ENCODE data around the gene IGLON5. TPM values are rescaled to one million over a fixed set of nuclear protein-coding genes. Genes with fewer than 3 reads are reported as not detected.

The IGLON5 gene
- total RNA-seq, 1 experiment from 2014 or later = not detected

- TF ChIP-seq CTCF (IDR thresholded peaks at IDR 0.05; ENCODE audit: unreplicated experiment) = no peak
- Mint-ChIP-seq H3K9me3 (ENCODE audit: low read depth, unreplicated experiment) (no peaks in the 10 kb centered on the region), H3K4me3 (ENCODE audit: low read depth, unreplicated experiment) (no peak overlapping the region), H3K27me3 (ENCODE audit: unreplicated experiment) (peaks cover 82% of the 10 kb centered on the region), H3K27ac (ENCODE audit: unreplicated experiment) (no peak overlapping the region), H3K36me3 (ENCODE audit: insufficient read depth, unreplicated experiment) (no peaks in the 10 kb centered on the region), H3K4me1 (ENCODE audit: low read depth, unreplicated experiment) (no peaks in the 10 kb centered on the region)
- intact Hi-C loops (cut with micrococcal nuclease; ENCODE audit: unreplicated experiment) = no loop called here
- CTCF ChIA-PET = interaction anchor here (0.8 kb wide), 1 partner anchor 21 kb away, joined by 6 read pairs; no protein-coding TSS in a partner anchor
- BruUV-seq (replicated peaks) = no TSS peak
- no peak for DNase-seq
These were observed 39.1 kb upstream of the IGLON5 start for GRCh38 chr19:51272183-51272810.

GRCh38 chr19:51274049-51274770 is 37.2 kb upstream of the IGLON5 start:
- intact Hi-C loops (cut with micrococcal nuclease; ENCODE audit: unreplicated experiment) = no loop called here
- no peak for DNase-seq
- no peak overlapping the region for H3K27ac Mint-ChIP-seq (ENCODE audit: unreplicated experiment)
- H3K36me3 Mint-ChIP-seq (ENCODE audit: insufficient read depth, unreplicated experiment) = no peaks in the 10 kb centered on the region
- TF ChIP-seq CTCF (IDR thresholded peaks at IDR 0.05; ENCODE audit: unreplicated experiment) = no peak
- CTCF ChIA-PET = no interaction called here
- BruUV-seq (replicated peaks) = no TSS peak
- H3K9me3 Mint-ChIP-seq (ENCODE audit: low read depth, unreplicated experiment) = no peaks in the 10 kb centered on the region
- no peaks in the 10 kb centered on the region for H3K4me1 Mint-ChIP-seq (ENCODE audit: low read depth, unreplicated experiment)
- H3K4me3 Mint-ChIP-seq (ENCODE audit: low read depth, unreplicated experiment) = no peak overlapping the region
- peaks cover 82% of the 10 kb centered on the region for H3K27me3 Mint-ChIP-seq (ENCODE audit: unreplicated experiment)

GRCh38 chr19:51277112-51277511 is 34.3 kb upstream of the IGLON5 start:
- BruUV-seq (replicated peaks) = no TSS peak
- Mint-ChIP-seq H3K9me3 (ENCODE audit: low read depth, unreplicated experiment) (no peaks in the 10 kb centered on the region), H3K4me3 (ENCODE audit: low read depth, unreplicated experiment) (no peak overlapping the region), H3K36me3 (ENCODE audit: insufficient read depth, unreplicated experiment) (no peaks in the 10 kb centered on the region), H3K27me3 (ENCODE audit: unreplicated experiment) (peaks cover 82% of the 10 kb centered on the region), H3K4me1 (ENCODE audit: low read depth, unreplicated experiment) (no peaks in the 10 kb centered on the region), H3K27ac (ENCODE audit: unreplicated experiment) (no peak overlapping the region)
- no peak for TF ChIP-seq CTCF (IDR thresholded peaks at IDR 0.05; ENCODE audit: unreplicated experiment)
- CTCF ChIA-PET = no interaction called here
- no peak for DNase-seq
- intact Hi-C loops (cut with micrococcal nuclease; ENCODE audit: unreplicated experiment) = no loop called here

- intact Hi-C loops (cut with micrococcal nuclease; ENCODE audit: unreplicated experiment) = no loop called here
- CTCF ChIA-PET = interaction anchor here (0.6 kb wide), 1 partner anchor 374 kb away, joined by 6 read pairs; no protein-coding TSS in a partner anchor
These were observed 29.1 kb upstream of the IGLON5 start for GRCh38 chr19:51282335-51282734.

More at GRCh38 chr19:51282335-51282734, 29.1 kb upstream of the IGLON5 start:
- H3K36me3 Mint-ChIP-seq (ENCODE audit: insufficient read depth, unreplicated experiment) = no peaks in the 10 kb centered on the region
- no peaks in the 10 kb centered on the region for H3K9me3 Mint-ChIP-seq (ENCODE audit: low read depth, unreplicated experiment)
- no TSS peak for BruUV-seq (replicated peaks)
- peaks cover 63% of the 10 kb centered on the region for H3K27me3 Mint-ChIP-seq (ENCODE audit: unreplicated experiment)
- no peak overlapping the region for H3K27ac Mint-ChIP-seq (ENCODE audit: unreplicated experiment)
- no peaks in the 10 kb centered on the region for H3K4me1 Mint-ChIP-seq (ENCODE audit: low read depth, unreplicated experiment)
- H3K4me3 Mint-ChIP-seq (ENCODE audit: low read depth, unreplicated experiment) = no peak overlapping the region
- no peak for DNase-seq
- TF ChIP-seq CTCF (IDR thresholded peaks at IDR 0.05; ENCODE audit: unreplicated experiment) = no peak

Measured in Calu3 (cell line).